ENCODE data around the gene MLLT3.

DNA sequence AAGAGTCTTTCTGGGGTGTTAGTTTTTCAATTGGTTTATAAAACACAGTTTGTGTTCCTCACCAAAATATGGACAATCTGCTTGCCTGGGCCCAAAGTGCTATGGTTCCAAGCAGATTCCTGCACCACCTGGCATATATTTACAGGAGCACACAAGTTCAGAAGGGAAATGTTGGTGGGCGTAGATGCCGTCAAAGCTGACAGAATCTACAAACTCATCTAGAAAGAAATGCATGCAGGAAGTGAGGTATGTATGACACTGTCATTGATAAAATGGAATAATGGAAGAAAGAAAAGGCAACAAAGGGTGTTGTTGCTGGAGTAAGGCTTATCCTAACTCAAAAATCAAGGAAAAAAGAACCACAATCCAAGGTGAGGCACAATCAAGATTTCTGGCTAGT, 225.8 kb downstream of the MLLT3 start:
- TF ChIP-seq, protein P1, sequence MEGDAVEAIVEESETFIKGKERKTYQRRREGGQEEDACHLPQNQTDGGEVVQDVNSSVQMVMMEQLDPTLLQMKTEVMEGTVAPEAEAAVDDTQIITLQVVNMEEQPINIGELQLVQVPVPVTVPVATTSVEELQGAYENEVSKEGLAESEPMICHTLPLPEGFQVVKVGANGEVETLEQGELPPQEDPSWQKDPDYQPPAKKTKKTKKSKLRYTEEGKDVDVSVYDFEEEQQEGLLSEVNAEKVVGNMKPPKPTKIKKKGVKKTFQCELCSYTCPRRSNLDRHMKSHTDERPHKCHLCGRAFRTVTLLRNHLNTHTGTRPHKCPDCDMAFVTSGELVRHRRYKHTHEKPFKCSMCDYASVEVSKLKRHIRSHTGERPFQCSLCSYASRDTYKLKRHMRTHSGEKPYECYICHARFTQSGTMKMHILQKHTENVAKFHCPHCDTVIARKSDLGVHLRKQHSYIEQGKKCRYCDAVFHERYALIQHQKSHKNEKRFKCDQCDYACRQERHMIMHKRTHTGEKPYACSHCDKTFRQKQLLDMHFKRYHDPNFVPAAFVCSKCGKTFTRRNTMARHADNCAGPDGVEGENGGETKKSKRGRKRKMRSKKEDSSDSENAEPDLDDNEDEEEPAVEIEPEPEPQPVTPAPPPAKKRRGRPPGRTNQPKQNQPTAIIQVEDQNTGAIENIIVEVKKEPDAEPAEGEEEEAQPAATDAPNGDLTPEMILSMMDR (IDR thresholded peaks at IDR 0.05): no peak
- TF ChIP-seq POLR2A (IDR thresholded peaks at IDR 0.05): no peak

Data from testis (tissue), 2 donors.